Muscle of leg (tissue), 11 donors: Measurements from ENCODE around the gene SLC26A11. TPM values are rescaled to one million over a fixed set of nuclear protein-coding genes. Genes with fewer than 3 reads are reported as not detected.

Experiments
- DNase-seq: peaks from one replicate; pipeline ENCODE4 v3.0.0; 2013
- H3K27ac ChIP-seq: one replicate; pipeline ENCODE4 v1.5.1; 2013; ENCODE audit warnings: mild to moderate bottlenecking, low read length, control low read depth
- H3K27me3 ChIP-seq: one replicate; pipeline ENCODE4 v1.6.1; 2013; ENCODE audit warnings: low read length; ENCODE audit not compliant: control insufficient read depth, insufficient read depth
- H3K36me3 ChIP-seq: one replicate; pipeline ENCODE4 v1.6.1; 2013; ENCODE audit warnings: low read length; ENCODE audit not compliant: control insufficient read depth, insufficient read depth
- H3K4me1 ChIP-seq: one replicate; pipeline ENCODE4 v1.6.1; 2013; ENCODE audit warnings: low read length; ENCODE audit not compliant: control insufficient read depth, insufficient read depth
- H3K4me3 ChIP-seq: one replicate; pipeline ENCODE4 v1.5.1; 2013; ENCODE audit warnings: low read length, control low read depth
- H3K9me3 ChIP-seq: replicated peaks from 2 replicates; pipeline ENCODE4 v1.6.1; 2013; ENCODE audit warnings: low read depth, low read length; ENCODE audit not compliant: control insufficient read depth
- WGBS: methylation state at CpG from one replicate; pipeline ENCODE4 v1.1.5; 2013; ENCODE audit warnings: missing lambda C conversion rate; ENCODE audit not compliant: insufficient coverage; 5-methylcytosine and 5-hydroxymethylcytosine counted together
- polyA plus RNA-seq, 8 donors: library from polyadenylated mRNA; unstranded; fragments of 120-200 nt; gene quantifications; one replicate each; pipeline versions ENCODE4 v1.2.1 to v1.2.3, GENCODE V29; 2013; ENCODE audit warnings: inconsistent platforms in 1 of 8, low replicate concordance in 1 of 8; ENCODE audit not compliant: insufficient read length in 8 of 8, insufficient read depth in 1 of 8
- total RNA-seq: library from RNA; stranded (reverse); fragments of 120-200 nt; gene quantifications from one replicate; pipeline ENCODE4 v1.2.4, GENCODE V29; 2013

The SLC26A11 gene
- total and polyA plus RNA-seq, 9 donors, result 7.1 to 15.2 (median 9.3) TPM

GRCh38 chr17:80208050-80208449 lies 12.2 kb upstream of the SLC26A11 start:
- H3K36me3 ChIP-seq, result peaks cover 46% of the 10 kb centered on the region

GRCh38 chr17:80209765-80210164 lies 10.5 kb upstream of the SLC26A11 start:
- no peak overlapping the region for H3K4me3 ChIP-seq
- DNase-seq, result no peak
- no peaks in the 10 kb centered on the region for H3K4me1 ChIP-seq
- 97% methylated on average over 9 of the region's 12 CpGs for WGBS
- no peak overlapping the region for H3K27ac ChIP-seq
- H3K36me3 ChIP-seq, result peaks cover 61% of the 10 kb centered on the region
- H3K9me3 ChIP-seq, result no peaks in the 10 kb centered on the region
- H3K27me3 ChIP-seq, result no peaks in the 10 kb centered on the region

More at GRCh38 chr17:80208050-80208449, 12.2 kb upstream of the SLC26A11 start:
- H3K4me1 ChIP-seq, result no peaks in the 10 kb centered on the region
- H3K4me3 ChIP-seq, result no peak overlapping the region
- WGBS, result 92% methylated on average over 14 of the region's 16 CpGs
- DNase-seq, result no peak
- H3K27me3 ChIP-seq, result no peaks in the 10 kb centered on the region
- no peaks in the 10 kb centered on the region for H3K9me3 ChIP-seq
- H3K27ac ChIP-seq, result no peak overlapping the region

GRCh38 chr17:80210348-80211108 lies 9.7 kb upstream of the SLC26A11 start:
- no peaks in the 10 kb centered on the region for H3K27me3 ChIP-seq
- peaks cover 65% of the 10 kb centered on the region for H3K36me3 ChIP-seq
- no peak overlapping the region for H3K27ac ChIP-seq
- 94% methylated on average over 47 of the region's 47 CpGs for WGBS
- DNase-seq, result no peak
- no peaks in the 10 kb centered on the region for H3K9me3 ChIP-seq
- no peaks in the 10 kb centered on the region for H3K4me1 ChIP-seq
- H3K4me3 ChIP-seq, result no peak overlapping the region

- H3K4me3 ChIP-seq, result no peak overlapping the region
- H3K9me3 ChIP-seq, result no peaks in the 10 kb centered on the region
- H3K27ac ChIP-seq, result no peak overlapping the region
- WGBS, result 91% methylated on average over 21 of the region's 22 CpGs
- DNase-seq, result no peak
- H3K4me1 ChIP-seq, result no peaks in the 10 kb centered on the region
- no peaks in the 10 kb centered on the region for H3K27me3 ChIP-seq
- H3K36me3 ChIP-seq, result peaks cover 69% of the 10 kb centered on the region
Observed at GRCh38 chr17:80212109-80212508, 8.1 kb upstream of the SLC26A11 start.

- DNase-seq, result no peak
- Histone ChIP-seq H3K36me3 (peaks cover 69% of the 10 kb centered on the region), H3K27me3 (no peaks in the 10 kb centered on the region), H3K27ac (no peak overlapping the region), H3K9me3 (no peaks in the 10 kb centered on the region), H3K4me3 (no peak overlapping the region), H3K4me1 (no peaks in the 10 kb centered on the region)
- WGBS, result 89% methylated on average over 9 of the region's 12 CpGs
Observed at GRCh38 chr17:80212511-80212910, 7.7 kb upstream of the SLC26A11 start.

- no peaks in the 10 kb centered on the region for H3K27me3 ChIP-seq
- 90% methylated on average over 18 of the region's 19 CpGs for WGBS
Observed at GRCh38 chr17:80212962-80213642, 7.1 kb upstream of the SLC26A11 start.

GRCh38 chr17:80213643-80213975 lies 6.6 kb upstream of the SLC26A11 start:
- H3K36me3 ChIP-seq, result peaks cover 73% of the 10 kb centered on the region
- no peaks in the 10 kb centered on the region for H3K27me3 ChIP-seq
- WGBS, result 92% methylated on average over 17 of the region's 17 CpGs
- no peak for DNase-seq
- no peak overlapping the region for H3K4me3 ChIP-seq
- H3K27ac ChIP-seq, result no peak overlapping the region
- H3K4me1 ChIP-seq, result no peaks in the 10 kb centered on the region
- no peaks in the 10 kb centered on the region for H3K9me3 ChIP-seq

More at GRCh38 chr17:80212962-80213642, 7.1 kb upstream of the SLC26A11 start:
- no peaks in the 10 kb centered on the region for H3K9me3 ChIP-seq
- H3K4me1 ChIP-seq, result no peaks in the 10 kb centered on the region
- H3K4me3 ChIP-seq, result no peak overlapping the region
- H3K27ac ChIP-seq, result no peak overlapping the region
- no peak for DNase-seq
- peaks cover 72% of the 10 kb centered on the region for H3K36me3 ChIP-seq

- no peak overlapping the region for H3K27ac ChIP-seq
- H3K9me3 ChIP-seq, result no peaks in the 10 kb centered on the region
- H3K36me3 ChIP-seq, result peaks cover 67% of the 10 kb centered on the region
- H3K4me1 ChIP-seq, result peaks cover 2% of the 10 kb centered on the region
- 90% methylated on average over 47 of the region's 48 CpGs for WGBS
- no peak for DNase-seq
- no peak overlapping the region for H3K4me3 ChIP-seq
- H3K27me3 ChIP-seq, result no peaks in the 10 kb centered on the region
Observed at GRCh38 chr17:80214012-80214877, 6.0 kb upstream of the SLC26A11 start.

GRCh38 chr17:80214878-80215210 lies 5.4 kb upstream of the SLC26A11 start:
- Histone ChIP-seq H3K4me1 (peaks cover 8% of the 10 kb centered on the region), H3K9me3 (no peaks in the 10 kb centered on the region), H3K27ac (no peak overlapping the region), H3K36me3 (peaks cover 61% of the 10 kb centered on the region), H3K27me3 (no peaks in the 10 kb centered on the region), H3K4me3 (no peak overlapping the region)
- no peak for DNase-seq
- WGBS, result 89% methylated on average over 16 of the region's 17 CpGs
